Measurements from ENCODE around the gene FADS3. TPM values are rescaled to one million over a fixed set of nuclear protein-coding genes. Genes with fewer than 3 reads are reported as not detected.

The FADS3 gene, protein sequence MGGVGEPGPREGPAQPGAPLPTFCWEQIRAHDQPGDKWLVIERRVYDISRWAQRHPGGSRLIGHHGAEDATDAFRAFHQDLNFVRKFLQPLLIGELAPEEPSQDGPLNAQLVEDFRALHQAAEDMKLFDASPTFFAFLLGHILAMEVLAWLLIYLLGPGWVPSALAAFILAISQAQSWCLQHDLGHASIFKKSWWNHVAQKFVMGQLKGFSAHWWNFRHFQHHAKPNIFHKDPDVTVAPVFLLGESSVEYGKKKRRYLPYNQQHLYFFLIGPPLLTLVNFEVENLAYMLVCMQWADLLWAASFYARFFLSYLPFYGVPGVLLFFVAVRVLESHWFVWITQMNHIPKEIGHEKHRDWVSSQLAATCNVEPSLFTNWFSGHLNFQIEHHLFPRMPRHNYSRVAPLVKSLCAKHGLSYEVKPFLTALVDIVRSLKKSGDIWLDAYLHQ
- total RNA-seq (10 to 100 TPM; 21.9 to 85.8 (median 41.3) TPM), polyA plus RNA-seq (10 to 100 TPM; 10.6 to 52.3 TPM)
- long read RNA-seq, donor 1, transcript FADS3-201 (12 exons, 1,779 nt): major isoform, 7 of 36 reads
- long read RNA-seq, donor 1, partial matches to known transcripts: 16 of 36 reads
- long read RNA-seq, donor 1, other reads (novel, unspliced or antisense): 13 of 36 reads
- long read RNA-seq, donor 2, transcript FADS3-201 (12 exons, 1,779 nt): major isoform, 7 of 7 reads
- long read RNA-seq, donor 2, partial matches to known transcripts: 0 of 7 reads
- long read RNA-seq, donor 2, other reads (novel, unspliced or antisense): 0 of 7 reads
- long read RNA-seq, donor 3, transcript FADS3-201 (12 exons, 1,779 nt): major isoform, 44 of 149 reads
- long read RNA-seq, donor 3, partial matches to known transcripts: 20 of 149 reads
- long read RNA-seq, donor 3, other reads (novel, unspliced or antisense): 84 of 149 reads

DNA sequence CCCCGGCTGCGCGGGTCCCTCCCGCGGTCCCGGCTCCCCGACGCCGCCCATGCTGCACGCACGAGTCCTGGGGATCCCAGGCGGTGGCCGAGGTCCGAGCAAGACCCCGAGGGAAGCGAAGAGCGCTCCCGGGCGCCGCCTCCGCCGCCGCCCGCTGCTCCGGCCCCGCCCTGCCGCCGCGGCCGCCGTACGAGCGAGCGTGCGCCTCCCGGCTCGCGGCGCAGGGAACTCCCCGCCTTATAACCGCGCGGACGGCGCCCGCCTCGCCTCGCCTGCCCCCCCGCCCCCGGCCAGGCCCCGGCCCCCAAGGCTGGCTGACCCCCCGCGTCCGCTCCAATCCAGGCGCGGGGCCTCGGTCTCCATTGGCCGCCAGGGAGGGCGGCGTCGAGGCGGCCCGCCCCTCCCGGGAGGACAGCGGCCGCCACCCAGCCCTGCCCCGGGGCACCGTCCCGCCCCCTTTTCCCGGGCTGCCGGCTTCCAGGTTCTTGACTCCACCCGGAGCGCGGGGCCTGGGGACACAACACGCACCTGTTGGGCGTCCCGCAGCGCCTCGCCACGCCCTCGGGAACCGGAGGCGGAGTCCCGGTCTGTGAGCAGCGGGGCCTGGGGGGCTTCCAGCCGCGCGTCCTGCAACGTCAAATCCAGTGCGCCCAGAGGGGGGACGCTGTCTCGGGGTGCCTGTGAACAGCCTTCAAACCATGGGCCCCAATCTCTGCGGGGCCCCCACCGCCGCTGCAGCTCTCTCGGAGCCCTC is at the start of gene FADS3:
FADS3 (minus strand) TSS at position 215 of the 754 bp plus-strand sequence; CDS start at position 51, 164 bp downstream.
- H3K36me3 ChIP-seq: no peaks in the 10 kb centered on the region
- no peaks in the 10 kb centered on the region for H3K9me3 ChIP-seq
- WGBS, 3 donors: 0 to 1% (median 1%) methylated on average over 3 to 96 of the region's 96 CpGs
- no peaks in the 10 kb centered on the region for H3K27me3 ChIP-seq
- TF ChIP-seq POLR2A (IDR thresholded peaks at IDR 0.05) (peak; percentile 36), EP300 (IDR thresholded peaks at IDR 0.05) (no peak)
- peak within 1 kb of the TSS; percentile 83 for H3K27ac ChIP-seq
- intact Hi-C loops (cut with DNase I): loop anchor here (2.0 to 5.0 kb wide), 5 partner anchors 63 to 216 kb away; partner anchors contain the start of genes FADS2 (in 1 of the 4), FEN1 (in 1 of the 4) and TMEM258 (in 1 of the 4)
- H3K4me3 ChIP-seq: peak within 1 kb of the TSS; percentile 75
- H3K4me1 ChIP-seq (ENCODE audit: insufficient read depth): peaks cover 5% of the 10 kb centered on the region
- peak; percentile 84 to 88 (median 87) for DNase-seq

DNA sequence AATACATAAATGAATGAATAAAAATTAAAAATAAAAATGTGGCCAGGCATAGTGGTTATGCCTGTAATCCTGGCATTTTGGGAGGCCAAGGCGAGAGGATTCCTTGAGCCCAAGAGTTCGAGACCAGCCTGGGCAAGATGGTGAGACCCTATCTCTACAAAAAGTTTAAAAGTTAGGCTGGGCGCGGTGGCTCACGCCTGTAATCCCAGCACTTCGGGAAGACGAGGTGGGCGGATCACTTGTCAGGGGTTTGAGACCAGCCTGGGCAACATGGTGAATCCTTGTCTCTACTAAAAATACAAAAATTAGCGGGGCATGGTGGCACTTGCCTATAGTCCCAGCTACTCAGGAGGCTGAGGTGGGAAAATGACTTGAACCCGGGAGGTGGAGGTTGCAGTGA is 49.1 kb upstream of the FADS3 start:
- intact Hi-C loops (cut with DNase I): no loop called here
- Histone ChIP-seq H3K27ac (no peak overlapping the region), H3K4me3 (no peak overlapping the region), H3K4me1 (ENCODE audit: insufficient read depth) (no peaks in the 10 kb centered on the region), H3K27me3 (no peaks in the 10 kb centered on the region), H3K36me3 (no peaks in the 10 kb centered on the region), H3K9me3 (peaks cover 0 to 1% of the 10 kb centered on the region in 2 donors)
- TF ChIP-seq, protein P1, sequence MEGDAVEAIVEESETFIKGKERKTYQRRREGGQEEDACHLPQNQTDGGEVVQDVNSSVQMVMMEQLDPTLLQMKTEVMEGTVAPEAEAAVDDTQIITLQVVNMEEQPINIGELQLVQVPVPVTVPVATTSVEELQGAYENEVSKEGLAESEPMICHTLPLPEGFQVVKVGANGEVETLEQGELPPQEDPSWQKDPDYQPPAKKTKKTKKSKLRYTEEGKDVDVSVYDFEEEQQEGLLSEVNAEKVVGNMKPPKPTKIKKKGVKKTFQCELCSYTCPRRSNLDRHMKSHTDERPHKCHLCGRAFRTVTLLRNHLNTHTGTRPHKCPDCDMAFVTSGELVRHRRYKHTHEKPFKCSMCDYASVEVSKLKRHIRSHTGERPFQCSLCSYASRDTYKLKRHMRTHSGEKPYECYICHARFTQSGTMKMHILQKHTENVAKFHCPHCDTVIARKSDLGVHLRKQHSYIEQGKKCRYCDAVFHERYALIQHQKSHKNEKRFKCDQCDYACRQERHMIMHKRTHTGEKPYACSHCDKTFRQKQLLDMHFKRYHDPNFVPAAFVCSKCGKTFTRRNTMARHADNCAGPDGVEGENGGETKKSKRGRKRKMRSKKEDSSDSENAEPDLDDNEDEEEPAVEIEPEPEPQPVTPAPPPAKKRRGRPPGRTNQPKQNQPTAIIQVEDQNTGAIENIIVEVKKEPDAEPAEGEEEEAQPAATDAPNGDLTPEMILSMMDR (IDR thresholded peaks at IDR 0.05): no peak
- TF ChIP-seq EP300 (IDR thresholded peaks at IDR 0.05): no peak
- no peak for TF ChIP-seq POLR2A (IDR thresholded peaks at IDR 0.05)
- DNase-seq: no peak
- WGBS, 3 donors: 79 to 95% (median 92%) methylated on average over 10 of the region's 10 CpGs

DNA sequence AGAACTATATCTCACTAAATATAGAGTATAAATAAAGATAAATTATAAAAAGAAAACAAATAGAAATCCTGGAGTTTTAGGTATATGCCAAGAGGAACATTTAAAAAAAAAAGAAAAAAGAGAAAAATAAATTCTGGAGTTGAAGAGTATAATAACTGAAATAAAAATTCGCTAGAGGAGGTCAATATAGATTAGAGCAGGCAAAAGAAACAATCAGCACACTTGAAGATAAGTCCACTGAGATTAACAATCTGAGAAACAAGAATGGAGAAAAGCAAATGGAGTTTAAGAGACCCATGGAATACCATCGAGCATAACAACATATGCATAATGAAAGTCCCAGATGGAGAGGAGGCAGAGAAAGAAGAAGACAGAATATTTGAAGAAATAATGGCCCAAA is 44.5 kb upstream of the FADS3 start:
- WGBS, 3 donors: 84 to 90% (median 89%) methylated on average over 2 of the region's 2 CpGs
- Histone ChIP-seq H3K27me3 (no peaks in the 10 kb centered on the region), H3K36me3 (no peaks in the 10 kb centered on the region), H3K4me3 (no peak overlapping the region), H3K9me3 (peaks cover 0 to 3% of the 10 kb centered on the region in 2 donors), H3K4me1 (ENCODE audit: insufficient read depth) (no peaks in the 10 kb centered on the region), H3K27ac (no peak overlapping the region)
- TF ChIP-seq, protein P1 (IDR thresholded peaks at IDR 0.05): no peak
- TF ChIP-seq POLR2A (IDR thresholded peaks at IDR 0.05) (no peak), EP300 (IDR thresholded peaks at IDR 0.05) (no peak)
- intact Hi-C loops (cut with DNase I): no loop called here
- DNase-seq: no peak

DNA sequence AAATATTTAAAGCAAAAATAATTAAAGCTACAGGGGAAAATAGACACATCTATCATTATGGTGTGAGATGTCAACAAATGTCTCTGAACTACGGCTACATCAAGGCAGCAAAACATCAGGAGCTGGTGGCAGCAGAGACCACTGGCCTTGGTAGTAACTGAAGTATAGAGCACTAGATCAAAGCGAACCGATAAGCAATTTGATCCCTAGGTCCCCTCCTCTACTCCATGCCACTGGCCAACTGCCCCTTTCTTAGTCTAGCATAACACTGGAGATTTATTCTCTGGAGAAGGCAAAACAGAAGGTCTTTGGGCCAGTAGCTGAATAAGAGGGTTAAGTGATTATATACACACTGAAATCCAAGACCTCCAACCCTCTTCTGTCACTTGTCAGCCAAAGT is 39.6 kb upstream of the FADS3 start:
- intact Hi-C loops (cut with DNase I): no loop called here
- TF ChIP-seq EP300 (IDR thresholded peaks at IDR 0.05): no peak
- TF ChIP-seq, protein P1 (IDR thresholded peaks at IDR 0.05): no peak
- TF ChIP-seq POLR2A (IDR thresholded peaks at IDR 0.05): no peak

More for the DNA sequence above, 39.6 kb upstream of the FADS3 start:
- Histone ChIP-seq H3K36me3 (no peaks in the 10 kb centered on the region), H3K4me1 (ENCODE audit: insufficient read depth) (no peaks in the 10 kb centered on the region), H3K4me3 (no peak overlapping the region), H3K27ac (no peak overlapping the region), H3K9me3 (peaks cover 0 to 3% of the 10 kb centered on the region in 2 donors), H3K27me3 (no peaks in the 10 kb centered on the region)
- no peak for DNase-seq
- 85 to 96% (median 93%) methylated on average over 3 of the region's 3 CpGs for WGBS, 3 donors

Data from ovary (tissue), 10 donors.